Neural progenitor cell (in vitro differentiated cells): Measurements from ENCODE around the gene MTCL1. TPM values are rescaled to one million over a fixed set of nuclear protein-coding genes. Genes with fewer than 3 reads are reported as not detected.

Experiments
- DNase-seq: peaks from one replicate; pipeline ENCODE4 v3.0.0-alpha.2; 2016; ENCODE audit warnings: low spot score
- H2AFZ ChIP-seq: fragments of 200-600 bp; sonication (generic); replicated peaks from 2 replicates; pipeline ENCODE4 v1.6.1; 2016; ENCODE audit warnings: antibody characterized with exemption
- H3F3A ChIP-seq: fragments of 200-600 bp; sonication (generic); 2 replicates; pipeline ENCODE4 v1.6.1; 2016; ENCODE audit warnings: antibody characterized with exemption, low read depth
- H3K27ac ChIP-seq: fragments of 200-600 bp; sonication (generic); 2 replicates; pipeline ENCODE4 v1.5.1; 2016; ENCODE audit warnings: mild to moderate bottlenecking
- H3K27me3 ChIP-seq: fragments of 200-600 bp; sonication (generic); 2 replicates; pipeline ENCODE4 v1.6.1; 2016; ENCODE audit warnings: mild to moderate bottlenecking, moderate library complexity
- H3K36me3 ChIP-seq: fragments of 200-600 bp; sonication (generic); 2 replicates; pipeline ENCODE4 v1.5.1; 2016
- H3K4me1 ChIP-seq: fragments of 200-600 bp; sonication (generic); 2 replicates; pipeline ENCODE4 v1.6.1; 2016; ENCODE audit warnings: mixed run types
- H3K4me2 ChIP-seq: fragments of 200-600 bp; sonication (generic); 2 replicates; pipeline ENCODE4 v1.6.1; 2016
- H3K4me3 ChIP-seq: fragments of 200-600 bp; sonication (generic); 2 replicates; pipeline ENCODE4 v1.5.1; 2016
- H3K79me2 ChIP-seq: fragments of 200-600 bp; sonication (generic); 2 replicates; pipeline ENCODE4 v1.6.1; 2016; ENCODE audit warnings: low read depth
- H3K9ac ChIP-seq: fragments of 200-600 bp; sonication (generic); 2 replicates; pipeline ENCODE4 v1.6.1; 2016
- H3K9me3 ChIP-seq: fragments of 200-600 bp; sonication (generic); 2 replicates; pipeline ENCODE4 v1.5.1; 2016; ENCODE audit warnings: low read depth
- H4K20me1 ChIP-seq: fragments of 200-600 bp; sonication (generic); 2 replicates; pipeline ENCODE4 v1.6.1; 2016; ENCODE audit warnings: low read depth
- H3K27ac Mint-ChIP-seq: 3 replicates; pipeline ENCODE4 v1.8.0; 2021; ENCODE audit warnings: mixed read lengths
- H3K27me3 Mint-ChIP-seq: 2 replicates; pipeline ENCODE4 v1.8.0; 2022; ENCODE audit warnings: low read depth, mild to moderate bottlenecking, inconsistent platforms, moderate library complexity, mixed read lengths; ENCODE audit not compliant: insufficient read depth
- H3K36me3 Mint-ChIP-seq: 3 replicates; pipeline ENCODE4 v1.8.0; 2021; ENCODE audit warnings: mixed read lengths
- H3K4me1 Mint-ChIP-seq: 3 replicates; pipeline ENCODE4 v1.8.0; 2021; ENCODE audit warnings: mixed read lengths
- H3K4me3 Mint-ChIP-seq: 3 replicates; pipeline ENCODE4 v1.8.0; 2021; ENCODE audit warnings: mild to moderate bottlenecking, moderate library complexity, mixed read lengths
- H3K9me3 Mint-ChIP-seq: 3 replicates; pipeline ENCODE4 v1.8.0; 2020; ENCODE audit warnings: mixed read lengths
- CTCF ChIP-seq: fragments of 200-600 bp; sonication (generic); IDR thresholded peaks from 2 replicates; pipeline ENCODE4 v1.5.1; 2017; ENCODE audit warnings: antibody characterized with exemption, mild to moderate bottlenecking
- EZH2 ChIP-seq: fragments of 200-600 bp; sonication (generic); IDR thresholded peaks from 2 replicates; pipeline ENCODE4 v1.6.1; 2017; ENCODE audit warnings: antibody characterized with exemption, mild to moderate bottlenecking, moderate library complexity
- EZH2phosphoT487 ChIP-seq: fragments of 200-600 bp; sonication (generic); IDR thresholded peaks from 2 replicates; pipeline ENCODE4 v1.6.1; 2017; ENCODE audit warnings: antibody characterized with exemption
- total RNA-seq: library from RNA; depleted of rRNA; stranded (reverse); fragments of >200 nt; gene quantifications from 2 replicates; pipeline ENCODE4 v1.2.3, GENCODE V29; 2015; ENCODE audit warnings: low replicate concordance

MTCL1 gene
- total RNA-seq, 1 donor from 2014 or later: 36.9 TPM

- no peak overlapping the region for H3K27ac Mint-ChIP-seq
- no peak overlapping the region for H2AFZ ChIP-seq
- TF ChIP-seq CTCF (no peak), EZH2 (no peak), EZH2phosphoT487 (no peak)
- H3K27ac ChIP-seq: peak overlapping the region; percentile 77
- H3K9me3 ChIP-seq: no peaks in the 10 kb centered on the region
- H3K27me3 ChIP-seq: no peaks in the 10 kb centered on the region
- peaks cover 22% of the 10 kb centered on the region for H3F3A ChIP-seq
- H3K36me3 ChIP-seq: no peaks in the 10 kb centered on the region
- peaks cover 2% of the 10 kb centered on the region for H3K27me3 Mint-ChIP-seq
- no peak overlapping the region for H3K9ac ChIP-seq
- no peaks in the 10 kb centered on the region for H4K20me1 ChIP-seq
- H3K9me3 Mint-ChIP-seq: no peaks in the 10 kb centered on the region
- H3K4me3 Mint-ChIP-seq: no peak overlapping the region
- H3K4me2 ChIP-seq: peak overlapping the region; percentile 12
- peak; percentile 36 for DNase-seq
- peaks cover 57% of the 10 kb centered on the region for H3K4me1 Mint-ChIP-seq
- H3K36me3 Mint-ChIP-seq: peaks cover 2% of the 10 kb centered on the region
- H3K4me1 ChIP-seq: peaks cover 31% of the 10 kb centered on the region
- no peak overlapping the region for H3K4me3 ChIP-seq
- H3K79me2 ChIP-seq: no peaks in the 10 kb centered on the region
Observed at GRCh38 chr18:8800876-8801262, 95.5 kb downstream of the MTCL1 start.

- no peaks in the 10 kb centered on the region for H3K36me3 ChIP-seq
- peaks cover 22% of the 10 kb centered on the region for H3F3A ChIP-seq
- no peaks in the 10 kb centered on the region for H3K27me3 ChIP-seq
- H3K79me2 ChIP-seq: no peaks in the 10 kb centered on the region
- H3K4me1 ChIP-seq: peaks cover 31% of the 10 kb centered on the region
- no peak overlapping the region for H3K4me3 Mint-ChIP-seq
- no peak overlapping the region for H3K9ac ChIP-seq
- H3K36me3 Mint-ChIP-seq: peaks cover 2% of the 10 kb centered on the region
- no peak for DNase-seq
- H3K27ac Mint-ChIP-seq: peak overlapping the region; percentile 61
- no peaks in the 10 kb centered on the region for H3K9me3 ChIP-seq
- H3K9me3 Mint-ChIP-seq: no peaks in the 10 kb centered on the region
- H3K27ac ChIP-seq: peak overlapping the region; percentile 77
- peaks cover 2% of the 10 kb centered on the region for H3K27me3 Mint-ChIP-seq
- no peak overlapping the region for H2AFZ ChIP-seq
- H3K4me1 Mint-ChIP-seq: peaks cover 52% of the 10 kb centered on the region
- H3K4me2 ChIP-seq: peak overlapping the region; percentile 12
- H3K4me3 ChIP-seq: no peak overlapping the region
- TF ChIP-seq CTCF (no peak), EZH2phosphoT487 (no peak), EZH2 (no peak)
- no peaks in the 10 kb centered on the region for H4K20me1 ChIP-seq
Observed at GRCh38 chr18:8801263-8801901, 96.0 kb downstream of the MTCL1 start.

GRCh38 chr18:8802017-8802672 lies 96.8 kb downstream of the MTCL1 start:
- Mint-ChIP-seq H3K36me3 (peaks cover 2% of the 10 kb centered on the region), H3K4me3 (no peak overlapping the region), H3K9me3 (no peaks in the 10 kb centered on the region), H3K27ac (peak overlapping the region; percentile 61), H3K4me1 (peaks cover 46% of the 10 kb centered on the region), H3K27me3 (peaks cover 2% of the 10 kb centered on the region)
- peaks cover 22% of the 10 kb centered on the region for H3F3A ChIP-seq
- H4K20me1 ChIP-seq: no peaks in the 10 kb centered on the region
- H3K27ac ChIP-seq: no peak overlapping the region
- no peak overlapping the region for H3K4me2 ChIP-seq
- H3K4me3 ChIP-seq: no peak overlapping the region
- H3K9me3 ChIP-seq: no peaks in the 10 kb centered on the region
- no peaks in the 10 kb centered on the region for H3K27me3 ChIP-seq
- TF ChIP-seq EZH2 (no peak), EZH2phosphoT487 (no peak), CTCF (no peak)
- H3K9ac ChIP-seq: no peak overlapping the region
- H3K36me3 ChIP-seq: no peaks in the 10 kb centered on the region
- H3K4me1 ChIP-seq: peaks cover 31% of the 10 kb centered on the region
- H3K79me2 ChIP-seq: no peaks in the 10 kb centered on the region
- DNase-seq: peak; percentile 24
- no peak overlapping the region for H2AFZ ChIP-seq
